Non-pigmented ciliary epithelial cell (primary cell): Measurements from ENCODE around the gene ATF7.

ENCODE experiments used
- DNase-seq: peaks from one replicate; pipeline ENCODE4 v3.0.0-alpha.2; 2010; ENCODE audit warnings: low read depth

The ATF7 gene

DNA sequence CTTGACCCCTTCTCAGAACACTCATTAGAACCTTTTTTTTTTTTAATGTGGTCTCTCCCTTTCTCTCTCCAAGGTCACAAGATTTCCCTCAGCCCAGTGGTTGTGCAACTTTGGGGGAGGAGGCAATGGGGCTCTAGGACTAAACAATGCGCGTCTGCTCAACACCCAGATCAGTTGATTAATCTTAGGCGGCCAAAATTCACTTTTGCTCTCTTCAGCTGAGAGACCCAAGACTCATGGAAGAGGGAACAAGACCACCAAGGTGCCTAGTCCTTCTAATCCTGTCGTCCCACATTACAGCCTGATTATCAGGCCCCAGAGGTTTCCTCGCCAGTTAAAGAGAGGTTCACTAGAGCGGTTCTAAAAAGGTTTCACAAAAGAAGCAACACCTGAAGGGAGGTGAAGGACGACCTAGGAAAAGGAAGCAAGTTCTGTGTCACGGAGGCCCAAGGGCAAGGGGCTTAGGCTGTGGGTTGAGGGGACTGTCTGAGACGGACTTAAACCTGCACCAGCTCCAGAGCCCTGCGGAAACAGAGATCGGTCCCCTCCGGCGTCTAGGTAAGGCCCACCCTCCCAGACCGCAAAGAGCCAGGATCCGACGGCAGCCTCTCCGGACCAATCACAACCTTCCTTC, 125.9 kb downstream of the ATF7 start:
- DNase-seq: no peak

DNA sequence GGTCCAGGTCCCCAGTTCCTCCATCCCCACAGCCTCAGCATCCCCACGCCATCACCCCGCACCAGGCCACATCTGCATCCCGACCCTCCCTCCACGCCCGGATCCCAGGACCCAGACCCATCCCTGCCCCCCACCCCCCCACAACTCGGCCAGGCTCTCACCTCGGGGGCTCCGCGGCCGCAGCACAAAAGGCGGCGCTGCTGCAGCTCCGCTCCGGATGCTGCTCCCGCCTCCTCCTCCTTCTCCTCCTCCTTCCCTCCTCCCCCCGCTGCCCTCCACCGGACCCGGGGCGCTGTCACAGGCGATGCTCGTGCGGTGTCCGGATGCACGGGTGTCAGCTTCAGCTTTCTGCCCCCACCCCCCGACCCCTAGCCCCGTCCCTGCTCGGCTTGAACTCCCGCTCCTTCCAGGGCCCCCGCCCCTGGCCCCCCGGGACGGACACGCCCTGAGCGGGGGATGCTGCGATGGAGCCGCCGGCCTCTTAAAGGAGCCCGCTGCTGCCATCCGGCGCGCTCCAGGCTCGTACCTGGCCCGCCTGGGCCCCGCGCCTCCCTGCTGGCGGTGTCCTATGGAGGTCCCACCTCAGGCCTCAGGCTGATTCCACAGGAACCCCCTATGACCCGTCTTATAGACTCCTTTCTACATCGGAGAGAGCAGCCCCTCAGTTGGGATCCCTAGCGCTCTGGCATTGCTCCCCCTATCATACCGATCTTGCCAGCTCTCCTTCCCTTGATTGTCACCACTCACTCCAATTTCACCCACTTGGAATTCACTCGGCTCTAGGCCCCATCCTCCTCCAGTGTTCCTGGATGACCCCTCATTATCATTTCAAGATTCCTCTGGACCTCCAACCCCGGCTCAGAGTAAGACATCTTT, 126.7 kb downstream of the ATF7 start, which contains the start of gene MAP3K12:
MAP3K12 (minus strand) TSS at position 193 of the 876 bp plus-strand sequence. CDS start 12,067 bp downstream, outside the sequence.
- DNase-seq: no peak

DNA sequence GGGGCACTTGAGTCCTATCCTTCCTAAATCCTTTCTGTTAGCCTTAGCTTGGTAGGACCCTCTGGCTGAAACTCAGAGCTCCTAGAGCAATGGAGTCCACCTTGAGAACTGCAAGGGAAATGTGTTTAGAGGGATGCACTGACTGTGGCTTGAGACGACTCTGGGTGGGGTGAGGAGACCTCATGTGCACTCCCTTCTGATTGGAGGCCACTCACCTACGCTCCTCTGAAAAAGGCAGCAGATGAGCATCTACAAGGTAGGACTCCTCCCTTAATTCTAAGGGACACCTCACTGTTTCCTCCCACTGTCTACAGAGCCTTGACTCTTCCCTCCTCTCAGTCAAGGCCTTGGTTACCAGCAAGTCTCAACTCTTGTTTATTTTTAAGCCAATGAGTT, 127.9 kb downstream of the ATF7 start:
- no peak for DNase-seq

DNA sequence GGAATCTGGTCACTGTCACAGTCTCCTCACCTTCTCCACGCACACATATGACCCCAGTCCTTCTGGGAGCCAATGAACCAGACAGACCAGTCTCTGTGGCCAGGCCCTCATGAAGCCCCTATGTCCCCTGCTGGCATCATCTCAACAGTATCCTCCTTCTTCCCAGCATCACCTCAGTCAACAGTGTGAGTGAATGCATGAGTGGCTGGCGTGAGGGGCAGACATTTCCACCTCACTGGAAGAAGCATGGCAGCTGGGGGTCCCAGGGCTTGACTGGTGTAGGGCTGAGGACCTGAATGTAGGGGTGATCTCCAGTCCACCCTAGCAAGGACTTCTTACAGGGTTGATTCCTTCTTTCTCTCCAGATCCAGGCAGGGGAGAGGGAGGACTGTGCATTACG, 128.7 kb downstream of the ATF7 start:
- no peak for DNase-seq

DNA sequence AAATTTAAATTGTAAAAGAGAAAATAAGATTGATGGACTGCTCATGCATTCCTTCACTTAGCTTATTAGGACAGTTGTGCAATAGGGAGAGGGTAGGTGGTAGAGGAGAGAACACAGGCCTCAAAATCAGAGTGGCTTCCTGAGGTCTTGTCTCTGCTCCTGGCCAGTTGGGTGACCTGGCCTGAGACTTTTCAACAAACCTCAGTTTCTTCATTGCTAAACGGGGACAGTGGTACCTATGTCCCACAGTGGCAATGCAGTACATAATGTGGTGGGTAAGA, 129.5 kb downstream of the ATF7 start:
- DNase-seq: no peak

DNA sequence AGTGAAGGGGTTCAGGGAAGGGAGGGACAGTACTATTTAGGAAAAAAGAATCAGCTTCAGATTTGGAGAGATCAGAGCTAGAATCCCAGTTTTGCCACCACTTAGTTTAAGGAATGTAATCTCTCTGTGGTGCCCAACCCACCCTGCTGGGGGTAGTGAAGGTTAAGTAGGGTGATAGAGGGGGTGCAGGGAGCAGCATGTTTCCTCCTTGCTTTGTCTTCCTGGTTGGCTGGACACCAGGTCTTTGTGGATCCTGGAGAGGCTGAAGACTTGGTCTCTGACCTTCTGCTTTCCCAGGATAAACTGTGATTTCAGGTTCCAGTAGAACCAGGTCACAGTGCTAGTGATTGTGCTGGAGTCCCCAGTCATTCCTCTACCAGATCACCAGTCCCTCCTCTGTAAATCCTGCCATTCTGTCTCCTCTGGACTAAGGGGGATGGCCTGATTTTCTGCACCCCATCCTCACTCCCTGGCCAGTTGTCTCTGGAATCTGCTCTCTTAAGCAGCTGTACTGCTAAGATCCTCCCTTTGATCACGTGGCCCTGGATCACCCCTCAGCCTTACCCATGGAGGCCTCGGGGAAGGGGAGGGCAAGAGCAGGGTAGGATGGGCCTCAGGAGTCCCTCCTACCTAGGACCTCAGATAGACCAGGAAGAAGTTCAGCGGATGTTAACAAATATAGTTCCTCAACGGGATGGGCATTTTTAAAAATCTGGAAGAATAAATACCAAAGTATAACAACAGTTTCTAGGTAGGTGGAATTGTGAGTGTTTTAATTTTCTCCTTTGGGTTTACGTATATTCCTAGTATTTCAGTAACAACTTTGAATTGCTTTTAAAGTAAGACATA, 130.1 kb downstream of the ATF7 start:
- no peak for DNase-seq

DNA sequence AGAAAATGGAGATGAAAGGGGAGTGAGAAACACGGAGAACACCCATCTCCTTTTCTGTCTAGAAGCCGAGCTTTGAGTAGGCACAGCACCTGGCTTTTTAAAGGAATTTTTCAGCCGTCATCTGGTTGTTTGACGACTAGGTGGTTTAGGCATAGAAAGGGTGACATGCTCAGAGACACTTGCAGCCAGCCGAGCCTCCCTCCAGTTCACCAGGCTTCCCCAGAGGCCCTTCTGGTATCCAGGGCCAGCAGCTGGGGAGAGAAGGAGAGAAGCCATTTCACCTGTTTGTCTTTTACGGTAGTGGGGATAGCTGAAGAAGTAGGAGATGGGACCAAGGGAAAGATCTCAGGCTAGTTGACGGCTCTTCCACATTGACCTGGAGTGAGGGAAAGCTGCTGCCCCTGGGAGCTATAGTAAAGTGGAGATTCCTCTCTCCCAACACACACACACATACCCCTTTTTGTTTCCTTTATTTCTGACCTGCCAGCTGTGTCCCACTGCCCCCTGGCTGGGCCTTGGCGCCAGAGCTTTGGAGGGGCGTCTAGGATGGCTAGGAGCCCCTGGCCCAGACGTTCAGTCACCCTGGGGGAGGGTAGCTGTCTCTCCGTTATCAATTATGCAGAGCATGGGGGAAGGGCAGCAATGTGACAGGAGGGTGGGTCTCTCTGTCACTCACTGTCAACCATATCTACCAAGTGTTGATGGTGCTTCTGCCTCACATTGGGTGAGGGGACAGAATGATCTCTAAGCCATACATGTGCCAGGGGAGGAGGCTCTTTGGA, 132.4 kb downstream of the ATF7 start:
- DNase-seq: no peak

DNA sequence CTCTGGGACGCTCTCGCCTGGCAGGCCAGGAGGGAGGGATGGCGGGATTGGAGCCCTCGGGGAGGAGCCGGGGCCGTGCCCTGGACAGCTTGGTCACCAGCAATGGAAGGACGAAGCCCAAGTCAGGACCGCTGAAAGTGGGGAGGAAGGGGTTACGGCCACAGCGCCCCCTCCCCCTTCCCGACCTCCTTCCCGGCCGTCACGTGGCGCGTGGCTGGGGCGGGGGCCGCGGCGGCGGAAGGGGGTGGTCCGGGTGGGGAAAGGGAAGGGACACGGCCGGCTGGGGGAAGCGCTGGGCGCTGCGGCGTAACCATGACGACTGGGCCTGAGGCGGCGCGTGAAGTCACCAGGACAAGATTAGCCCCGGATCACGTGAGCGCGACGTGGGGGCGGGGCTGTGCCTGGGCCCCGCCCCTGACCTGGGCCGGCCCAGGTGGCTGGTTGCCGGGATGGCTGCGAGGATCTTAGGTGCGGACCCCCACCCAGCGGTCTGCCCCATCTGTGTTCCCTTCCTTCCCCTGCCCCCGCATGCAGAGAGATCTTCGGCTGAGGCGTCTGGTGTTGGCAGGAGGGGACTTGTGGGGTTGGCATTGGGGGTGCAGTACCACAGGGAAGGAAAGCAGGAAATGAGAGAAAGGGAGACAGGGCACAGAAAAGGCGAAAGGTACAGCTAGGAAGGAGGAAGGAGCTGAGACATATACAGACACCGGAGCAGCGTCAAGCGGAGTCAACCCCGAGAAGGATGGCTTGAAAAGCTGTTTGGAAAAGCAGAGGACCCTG, 133.2 kb downstream of the ATF7 start:
- DNase-seq: no peak

DNA sequence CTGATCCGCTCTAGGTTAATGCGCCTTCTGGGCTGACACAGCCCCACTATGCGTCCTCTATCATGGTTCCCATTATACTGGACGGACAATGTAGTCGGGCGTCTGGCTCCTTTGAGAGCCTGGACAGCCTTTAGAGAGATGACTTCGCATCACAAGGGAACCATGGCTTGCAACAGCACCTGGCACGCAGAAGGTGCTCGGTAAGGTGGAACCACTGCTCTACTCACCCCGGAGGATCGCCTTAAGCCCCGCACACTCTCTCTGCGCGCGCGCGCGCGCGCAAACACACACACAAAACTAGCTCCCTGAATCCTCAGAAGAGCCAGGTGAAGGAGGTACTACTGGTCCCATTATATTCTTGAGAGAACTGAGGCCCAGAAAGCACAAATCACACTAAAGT, 134.0 kb downstream of the ATF7 start:
- DNase-seq: no peak

DNA sequence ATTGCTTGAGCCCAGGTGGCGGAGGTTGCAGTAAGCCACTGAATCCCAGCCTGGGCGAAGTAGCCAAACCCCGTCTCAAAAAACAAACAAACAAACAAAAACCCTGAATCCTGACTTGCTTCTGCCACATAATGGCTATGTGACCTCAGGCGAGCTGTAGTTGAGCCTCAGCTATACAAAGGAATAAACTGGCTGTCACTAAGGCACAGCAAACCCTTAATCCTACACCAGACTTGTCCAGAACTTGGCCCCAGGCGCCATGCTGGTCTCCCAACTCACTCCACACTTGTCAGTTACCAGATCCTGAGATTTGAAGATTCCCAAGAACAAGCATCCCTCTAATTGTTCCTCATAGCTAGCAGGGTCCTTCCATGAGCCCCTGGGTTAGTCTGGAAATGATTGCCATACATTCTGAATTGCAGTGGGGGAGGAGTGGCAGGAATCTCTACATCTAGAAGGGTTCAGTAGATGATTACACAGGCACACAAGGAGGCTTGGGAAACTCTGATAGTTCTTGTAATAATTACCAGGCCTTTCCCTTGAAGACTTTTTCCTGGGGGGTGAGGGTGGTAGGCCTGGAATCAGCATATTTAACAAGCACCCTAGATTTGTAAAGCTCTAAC, 136.8 kb downstream of the ATF7 start:
- no peak for DNase-seq

DNA sequence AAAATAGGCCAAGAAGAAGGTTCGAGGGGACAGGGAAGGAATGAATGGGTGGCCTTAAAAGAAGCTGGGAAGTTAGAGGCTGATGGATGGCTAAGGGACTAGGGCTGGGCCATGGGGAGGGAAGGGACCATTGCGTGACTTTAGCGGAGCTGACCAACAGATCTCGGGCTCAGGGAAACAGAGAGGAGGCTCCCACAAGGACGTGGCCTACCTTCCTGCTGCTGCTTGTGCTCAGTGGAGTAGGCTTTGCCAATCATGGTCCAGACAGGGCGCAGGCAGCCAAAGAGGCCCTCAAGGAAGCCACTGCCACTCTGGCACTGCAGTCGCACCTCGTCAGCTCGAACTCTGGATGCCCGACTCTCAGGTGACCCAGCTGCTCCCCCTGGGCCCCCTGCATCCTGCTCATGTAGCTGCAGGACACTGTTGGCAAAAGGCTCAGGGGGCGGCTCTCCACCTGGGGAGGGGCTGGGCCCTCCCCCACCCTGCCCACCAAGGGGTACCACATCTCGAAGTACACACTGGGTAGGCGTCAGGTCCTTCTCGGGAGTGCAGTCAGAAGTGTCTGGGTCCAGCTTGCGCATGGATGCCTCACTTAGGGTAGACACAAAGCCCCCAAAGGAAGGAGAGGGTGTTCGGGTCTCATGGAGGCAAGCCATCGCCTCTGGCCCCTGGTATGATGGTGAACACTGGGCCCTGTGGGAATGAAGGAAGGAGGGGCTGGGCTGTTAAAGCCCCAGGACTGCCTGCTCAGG, 139.3 kb downstream of the ATF7 start:
- DNase-seq: no peak

DNA sequence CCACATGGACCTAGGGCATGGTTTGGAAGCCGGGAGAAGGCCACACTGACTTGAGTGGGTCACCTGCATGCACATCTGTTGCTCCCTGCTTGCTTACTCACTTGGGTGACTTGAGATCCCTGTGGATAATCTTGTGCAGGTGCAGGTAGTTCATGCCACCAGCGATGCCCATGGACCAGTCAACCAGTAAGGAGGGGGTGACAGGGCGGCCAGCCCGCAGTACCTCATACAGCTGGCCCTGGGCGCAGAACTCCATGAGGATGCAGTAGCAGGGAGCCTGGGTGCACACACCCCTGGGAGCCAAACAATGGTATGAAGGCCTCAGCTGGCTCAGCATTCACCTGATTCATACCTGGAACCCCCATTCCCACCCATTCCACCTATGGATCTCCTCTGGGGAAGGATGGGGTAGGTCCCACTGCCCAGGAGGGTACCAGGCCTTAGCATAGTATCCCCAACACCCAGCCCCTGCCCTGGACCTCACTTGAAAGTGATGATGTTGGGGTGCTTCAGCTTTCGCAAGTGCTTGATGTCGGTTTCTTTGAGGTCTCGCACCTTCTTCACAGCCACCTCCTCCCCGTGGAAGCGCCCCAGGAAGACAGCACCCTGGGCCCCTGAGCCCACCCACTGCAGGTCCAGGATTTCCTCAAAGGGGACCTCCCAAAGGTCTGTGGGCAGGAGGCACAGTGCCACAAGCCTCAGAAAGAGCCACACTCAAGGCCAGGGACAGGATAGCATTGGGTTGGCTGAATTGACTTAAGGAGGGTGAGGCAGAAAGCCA, 140.0 kb downstream of the ATF7 start:
- no peak for DNase-seq

DNA sequence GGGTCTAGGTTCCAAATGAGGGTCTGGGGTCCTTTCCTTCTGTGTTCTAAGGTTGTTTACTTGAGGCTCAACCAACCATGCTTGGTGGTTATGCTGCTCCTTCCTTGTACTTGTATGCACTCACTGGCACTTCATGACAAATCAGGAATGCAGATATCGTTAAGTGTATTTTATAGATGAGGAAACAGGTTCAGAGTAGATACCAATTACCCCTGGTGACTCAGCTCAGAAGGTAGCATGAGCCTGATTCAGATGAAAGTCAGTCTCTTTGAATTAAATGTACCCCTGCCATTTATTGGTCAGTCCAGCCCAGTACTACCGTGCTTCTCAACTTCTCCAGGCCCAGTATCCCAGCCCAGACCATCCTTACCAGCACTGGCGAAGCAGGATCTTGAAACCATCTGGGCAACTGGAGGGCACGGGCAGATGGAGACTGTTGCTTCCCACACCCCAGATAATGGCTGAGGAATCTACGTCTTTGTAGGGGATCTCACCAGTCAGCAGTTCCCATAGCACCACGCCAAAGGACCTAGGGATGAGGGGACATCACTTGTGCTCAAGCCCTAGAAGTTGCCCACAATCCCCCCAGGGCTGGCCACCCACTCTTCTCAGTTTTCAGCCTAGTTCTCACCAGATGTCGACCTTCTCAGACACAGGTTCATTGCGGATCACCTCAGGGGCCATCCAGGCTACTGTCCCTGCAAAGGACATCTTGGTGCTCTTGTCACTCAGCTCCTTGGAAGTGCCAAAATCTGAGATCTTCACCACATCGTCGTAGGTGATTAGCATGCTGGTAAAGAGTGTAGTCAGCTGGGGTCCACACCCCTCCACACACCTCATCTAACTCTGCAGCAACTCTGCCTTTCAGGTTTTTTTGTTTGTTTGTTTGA, 141.3 kb downstream of the ATF7 start:
- DNase-seq: no peak

DNA sequence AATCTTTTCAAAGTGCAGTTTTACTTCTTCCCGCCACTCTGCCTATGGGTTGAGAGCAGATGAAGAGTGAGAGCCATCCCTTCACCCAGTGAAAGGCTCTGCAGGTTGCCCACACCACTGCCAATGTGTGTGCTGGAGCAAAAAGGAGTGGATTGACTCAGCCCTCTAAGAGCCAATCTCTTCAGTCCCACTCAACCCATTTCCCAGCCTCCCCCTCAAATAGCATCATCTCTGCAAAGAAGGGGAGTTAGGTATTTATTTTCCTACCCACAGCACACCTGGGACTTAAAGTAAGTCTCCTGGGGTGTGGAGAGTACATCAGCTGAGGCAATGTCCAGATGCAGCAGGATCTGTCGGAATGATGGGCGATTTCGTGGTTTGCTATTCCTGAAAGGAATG, 142.2 kb downstream of the ATF7 start:
- no peak for DNase-seq

DNA sequence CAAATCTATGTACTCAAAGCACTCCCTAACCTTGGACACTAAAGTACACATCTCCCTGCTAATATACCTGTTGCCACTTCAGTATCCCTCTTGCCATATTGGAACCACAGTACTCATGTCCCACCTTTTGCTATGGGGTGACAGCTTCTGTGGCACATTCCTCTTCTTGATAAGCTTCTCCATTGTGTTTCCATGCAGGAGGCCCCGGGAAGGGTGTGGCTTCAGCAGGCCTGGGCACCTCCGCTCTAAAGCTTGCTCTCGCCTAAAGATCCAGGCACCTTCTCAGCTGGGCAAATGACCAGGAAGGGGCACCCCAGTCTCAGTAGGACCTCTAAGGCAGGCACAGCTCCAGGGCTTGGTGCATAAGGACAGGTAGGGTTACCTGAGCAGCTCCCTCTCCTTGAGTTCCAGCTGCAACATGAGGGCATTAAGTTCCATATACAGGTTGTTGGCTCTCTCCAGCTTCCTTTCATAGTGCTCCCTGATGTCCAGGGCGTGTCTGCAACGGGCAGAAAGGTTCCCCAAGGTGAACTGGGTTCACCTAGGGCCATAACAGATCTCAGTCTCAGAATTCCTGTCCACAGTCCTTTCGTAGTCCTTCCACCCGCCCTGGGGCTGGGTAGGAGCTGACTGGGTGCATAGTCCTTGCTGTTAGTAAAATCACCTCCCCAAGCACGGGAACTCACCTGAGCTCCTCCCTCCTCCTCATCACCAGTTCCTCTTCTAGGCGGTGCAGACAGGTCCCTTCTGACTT, 142.8 kb downstream of the ATF7 start:
- no peak for DNase-seq

DNA sequence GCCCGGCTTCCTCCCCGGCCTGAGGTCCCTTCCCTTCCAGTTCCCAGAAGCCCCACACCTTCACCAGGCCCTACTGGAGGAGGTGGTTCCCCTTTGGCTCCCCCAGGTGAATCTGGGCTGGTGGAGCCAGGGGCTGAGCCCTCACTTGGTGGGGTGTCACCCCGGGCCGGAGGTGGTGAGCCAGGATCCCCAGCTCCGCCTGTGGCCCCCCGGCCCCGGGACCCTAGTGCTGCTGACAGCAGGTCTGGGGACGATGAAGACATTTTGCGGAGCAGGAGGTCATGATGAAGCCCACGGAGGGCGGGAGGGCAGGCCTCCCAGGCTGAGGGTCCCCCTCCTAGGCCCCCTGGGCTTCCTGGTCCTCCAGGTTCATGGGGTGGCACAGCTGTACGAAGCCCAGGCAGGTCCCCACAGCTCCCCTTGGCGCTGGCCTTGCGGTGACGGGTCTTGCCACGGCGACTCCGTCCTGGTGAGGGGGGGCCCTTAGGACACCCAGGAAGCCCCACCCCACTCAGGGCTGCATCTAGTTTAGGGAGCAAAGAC, 143.5 kb downstream of the ATF7 start:
- DNase-seq: no peak

DNA sequence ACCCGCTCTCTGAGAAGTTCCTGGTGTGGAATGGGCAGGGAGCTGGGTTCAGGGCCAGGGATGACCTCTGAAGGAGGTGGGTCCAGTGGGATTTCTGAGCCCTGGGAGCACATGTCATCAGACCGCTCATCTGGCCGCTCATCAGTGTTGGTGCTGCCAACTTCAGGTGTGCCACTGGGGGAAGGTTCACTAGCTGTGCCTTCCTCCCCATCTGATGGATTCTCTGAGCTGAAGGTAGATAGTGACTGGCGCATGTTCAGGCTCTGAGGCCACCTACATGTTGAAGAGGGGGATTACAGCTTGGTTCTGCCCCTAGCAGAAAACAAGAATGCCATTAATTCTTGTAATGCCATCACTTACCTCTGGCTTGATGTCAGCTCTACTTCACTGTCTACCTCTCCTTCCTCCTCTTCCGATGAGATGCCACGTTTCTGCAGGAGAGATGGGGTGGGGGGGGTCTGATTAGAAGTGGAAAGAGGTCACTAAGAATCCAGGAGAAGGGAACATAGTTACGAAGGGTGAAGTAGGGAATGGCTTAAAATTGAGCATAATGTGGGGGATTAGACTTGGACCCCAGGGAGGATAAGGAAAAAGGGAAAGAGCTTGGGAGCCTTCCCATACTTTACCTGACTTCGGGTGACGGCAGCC, 144.1 kb downstream of the ATF7 start:
- DNase-seq: no peak
